Activated CD8-positive, alpha-beta memory T cell treated with anti-CD3 and anti-CD28 coated beads, Interleukin-2, amount 10 ng/mL, durations not matched to agents 7 days and 5 days (primary cell): Measurements from ENCODE around the gene BTBD6. TPM values are rescaled to one million over a fixed set of nuclear protein-coding genes. Genes with fewer than 3 reads are reported as not detected.

Source experiments
- ATAC-seq: fragments of 150-1000 bp; cut with Tn5 transposase; one replicate; pipeline ENCODE4 v1.10.0; 2021; ENCODE audit warnings: moderate library complexity
- CTCF ChIA-PET: fragments of 350-600 bp; sonication (Branson Sonifier 250); formaldehyde crosslinking; loops from one replicate; lab custom pipeline; 2021; ENCODE audit warnings: antibody characterized with exemption; lab: Charles Lee
- DNase-seq: peaks from one replicate; pipeline ENCODE4 v3.0.0-alpha.2; 2020
- H3K27ac Mint-ChIP-seq: one replicate; pipeline ENCODE4 v1.8.0; 2021; ENCODE audit warnings: mild to moderate bottlenecking, mixed read lengths
- H3K27me3 Mint-ChIP-seq: one replicate; pipeline ENCODE4 v1.8.0; 2021; ENCODE audit warnings: mixed read lengths
- H3K36me3 Mint-ChIP-seq: one replicate; pipeline ENCODE4 v1.8.0; 2021; ENCODE audit warnings: mild to moderate bottlenecking, mixed read lengths
- H3K4me1 Mint-ChIP-seq: one replicate; pipeline ENCODE4 v1.8.0; 2021; ENCODE audit warnings: mixed read lengths
- H3K4me3 Mint-ChIP-seq: one replicate; pipeline ENCODE4 v1.8.0; 2021; ENCODE audit warnings: mild to moderate bottlenecking, moderate library complexity, mixed read lengths
- H3K9me3 Mint-ChIP-seq: one replicate; pipeline ENCODE4 v1.8.0; 2022; ENCODE audit warnings: low read depth, mixed read lengths
- total RNA-seq, 2 experiments: library from RNA; stranded (reverse); gene quantifications; one replicate each; pipeline ENCODE4 v1.2.3, GENCODE V29; 2021

BTBD6 gene
- total RNA-seq, 2 experiments from 2014 or later = 47.1 to 49.0 TPM

DNA sequence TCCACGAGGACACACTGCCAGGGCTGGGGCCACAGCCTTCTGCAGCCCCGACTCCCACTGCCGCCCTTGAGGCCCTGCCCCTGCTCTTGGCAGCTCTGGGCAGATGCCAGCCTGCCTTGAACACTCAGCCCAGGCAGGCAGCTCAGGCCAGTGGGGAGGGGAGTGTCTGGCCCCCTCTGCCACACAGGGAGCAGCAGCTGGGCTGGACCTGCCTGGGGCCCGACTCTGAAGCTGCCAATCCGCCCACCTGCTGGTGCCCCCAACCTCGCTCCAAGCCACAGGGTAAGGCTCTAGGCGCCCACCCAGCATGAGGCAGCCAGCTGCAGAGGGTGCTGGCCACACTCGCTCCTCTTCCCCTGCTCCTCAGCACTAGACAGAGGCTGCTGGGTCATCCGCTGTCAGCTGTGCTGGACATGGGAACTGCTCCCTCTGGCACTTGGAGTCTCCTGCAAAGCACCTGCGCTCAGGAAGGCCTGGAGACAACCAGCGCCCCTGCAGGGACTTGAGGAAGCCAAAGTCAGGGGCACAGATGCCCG is 42.6 kb upstream of the BTBD6 start:
- CTCF ChIA-PET = interaction anchor here (2.2 to 2.7 kb wide), 2 partner anchors 115 to 146 kb away, joined by 8 to 9 read pairs; no protein-coding TSS in a partner anchor
- Mint-ChIP-seq H3K27me3 (no peaks in the 10 kb centered on the region), H3K9me3 (no peaks in the 10 kb centered on the region), H3K36me3 (no peaks in the 10 kb centered on the region), H3K4me1 (peaks cover 9% of the 10 kb centered on the region), H3K27ac (no peak overlapping the region), H3K4me3 (no peak overlapping the region)
- DNase-seq = no peak
- no peak for ATAC-seq

DNA sequence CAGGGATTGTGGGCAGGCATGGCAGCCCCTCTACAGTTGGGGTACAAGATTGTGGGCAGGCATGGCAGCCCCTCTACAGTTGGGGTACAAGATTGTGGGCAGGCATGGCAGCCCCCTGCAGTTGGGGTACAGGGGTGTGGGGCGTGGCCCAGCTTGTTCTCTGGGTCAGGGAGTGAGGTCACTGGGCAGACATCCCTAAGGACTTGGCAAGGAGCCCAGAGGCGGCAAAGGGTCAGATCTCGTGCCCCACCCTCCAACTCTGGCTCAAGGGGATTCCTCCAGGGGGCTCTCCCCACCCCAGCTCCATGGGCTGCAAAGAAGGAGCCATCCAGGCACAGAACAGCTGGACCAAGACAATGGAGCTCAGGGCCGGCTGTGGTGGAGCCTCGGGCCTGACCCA is 41.5 kb upstream of the BTBD6 start:
- Mint-ChIP-seq H3K4me3 (no peak overlapping the region), H3K27me3 (no peaks in the 10 kb centered on the region), H3K4me1 (peaks cover 5% of the 10 kb centered on the region), H3K9me3 (no peaks in the 10 kb centered on the region), H3K36me3 (no peaks in the 10 kb centered on the region), H3K27ac (no peak overlapping the region)
- DNase-seq (no peak), ATAC-seq (no peak)
- CTCF ChIA-PET = interaction anchor here (0.8 kb wide), 1 partner anchor 145 kb away, joined by 3 read pairs; no protein-coding TSS in a partner anchor

DNA sequence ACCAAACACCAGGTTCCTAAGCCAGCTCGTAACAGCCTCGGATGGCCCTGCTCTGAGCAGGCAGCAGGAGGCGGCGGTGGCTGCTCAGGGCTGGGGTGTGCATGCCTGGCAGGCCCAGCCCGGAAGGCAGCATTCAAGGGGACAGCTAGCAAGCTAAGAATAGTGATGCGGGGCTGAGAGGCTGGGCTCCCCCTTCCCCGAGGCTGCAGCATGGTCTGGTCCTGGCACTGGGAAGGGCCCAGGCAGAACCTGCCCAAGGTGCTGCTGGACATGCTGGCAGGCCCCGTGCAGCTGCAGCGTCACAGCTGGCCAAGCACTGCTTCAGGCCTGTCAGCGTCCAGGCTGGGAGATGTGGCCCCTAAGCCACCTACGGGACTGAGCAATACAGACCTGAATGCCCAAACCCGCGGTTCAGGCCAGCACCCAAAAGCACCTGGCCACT is 40.9 kb upstream of the BTBD6 start:
- CTCF ChIA-PET = interaction anchor here (0.8 kb wide), 1 partner anchor 145 kb away, joined by 3 read pairs; no protein-coding TSS in a partner anchor
- DNase-seq (no peak), ATAC-seq (no peak)
- Mint-ChIP-seq H3K27ac (no peak overlapping the region), H3K36me3 (no peaks in the 10 kb centered on the region), H3K4me1 (peaks cover 2% of the 10 kb centered on the region), H3K27me3 (no peaks in the 10 kb centered on the region), H3K9me3 (no peaks in the 10 kb centered on the region), H3K4me3 (no peak overlapping the region)

DNA sequence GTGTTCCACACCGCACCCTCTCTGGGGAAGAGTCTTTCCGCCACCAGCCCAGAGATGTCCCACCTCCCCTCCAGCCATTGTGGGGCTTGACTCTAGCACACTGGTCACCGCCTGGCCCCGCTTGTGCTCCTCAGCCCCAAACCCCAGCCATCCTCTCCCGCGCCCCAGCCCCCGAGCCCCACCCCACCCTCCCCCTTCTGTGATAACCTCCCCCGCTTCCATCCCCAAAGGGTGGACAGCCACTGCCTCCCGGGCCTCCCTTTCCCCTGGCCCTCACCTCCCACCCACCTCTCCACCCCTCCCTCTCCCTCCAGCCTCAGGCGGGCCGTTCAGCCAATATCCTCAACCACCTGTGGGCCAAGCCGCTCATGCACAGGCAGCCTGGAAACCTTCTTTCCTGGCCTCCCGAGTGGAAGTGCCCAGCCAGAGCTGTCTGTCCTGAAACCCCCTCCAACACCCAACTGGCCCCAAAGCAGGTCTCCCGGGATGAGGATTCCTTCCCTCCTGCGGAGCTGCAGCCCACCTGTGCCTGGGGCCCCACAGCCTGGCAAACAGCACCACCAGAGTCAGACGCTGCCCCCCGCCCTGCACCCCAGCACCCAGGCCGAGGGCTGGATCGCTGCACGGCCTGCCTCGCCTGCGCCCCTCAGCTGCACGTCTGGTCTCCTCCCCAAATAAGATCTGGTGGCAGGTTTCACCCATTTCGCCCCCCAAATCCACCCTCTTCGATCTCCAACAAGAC is 40.2 kb upstream of the BTBD6 start:
- CTCF ChIA-PET = no interaction called here
- Mint-ChIP-seq H3K4me1 (peaks cover 2% of the 10 kb centered on the region), H3K4me3 (no peak overlapping the region), H3K27ac (no peak overlapping the region), H3K27me3 (no peaks in the 10 kb centered on the region), H3K36me3 (no peaks in the 10 kb centered on the region), H3K9me3 (no peaks in the 10 kb centered on the region)
- no peak for ATAC-seq
- DNase-seq = no peak

DNA sequence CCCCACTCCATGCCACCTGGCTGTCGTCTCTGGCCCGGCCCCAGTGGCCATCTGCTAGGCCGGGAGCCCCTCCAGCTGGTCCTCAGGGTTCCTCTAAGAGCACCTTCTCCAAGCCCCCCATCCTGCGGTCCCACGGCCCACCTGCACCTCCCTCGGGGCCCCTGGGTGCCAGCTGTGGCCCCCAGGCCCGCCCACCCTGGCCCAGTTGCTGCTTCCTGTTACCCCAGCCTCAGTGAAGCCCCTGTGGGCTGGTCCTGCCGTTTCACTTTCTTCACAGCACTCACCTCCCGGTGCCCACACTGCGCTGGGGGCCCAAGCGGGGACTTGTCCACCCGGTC is 39.6 kb upstream of the BTBD6 start:
- H3K27ac Mint-ChIP-seq = no peak overlapping the region
- peaks cover 2% of the 10 kb centered on the region for H3K4me1 Mint-ChIP-seq
- CTCF ChIA-PET = no interaction called here
- no peaks in the 10 kb centered on the region for H3K27me3 Mint-ChIP-seq
- no peaks in the 10 kb centered on the region for H3K36me3 Mint-ChIP-seq
- ATAC-seq = no peak
- no peaks in the 10 kb centered on the region for H3K9me3 Mint-ChIP-seq
- no peak for DNase-seq
- H3K4me3 Mint-ChIP-seq = no peak overlapping the region

DNA sequence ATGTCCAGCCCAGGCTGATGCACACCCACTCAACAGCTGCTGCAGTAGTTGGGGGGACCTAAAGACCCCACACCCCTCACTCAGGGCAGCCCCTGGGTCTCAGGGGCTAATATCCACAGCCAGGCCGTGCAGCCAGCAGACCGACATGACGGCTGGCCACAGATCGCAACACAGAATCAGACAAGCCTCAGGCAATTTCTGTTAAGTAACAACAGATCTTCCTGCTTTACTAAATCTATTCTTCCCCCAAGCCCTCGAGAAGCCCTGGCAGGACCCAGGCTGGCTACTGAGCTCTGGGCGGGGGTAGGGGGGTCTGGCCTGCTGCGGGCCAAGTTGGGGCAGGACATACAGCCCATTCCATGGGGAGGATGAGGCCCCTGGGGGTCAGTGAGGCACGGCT is 39.2 kb upstream of the BTBD6 start:
- no peak for DNase-seq
- Mint-ChIP-seq H3K4me3 (no peak overlapping the region), H3K27ac (no peak overlapping the region), H3K9me3 (no peaks in the 10 kb centered on the region), H3K36me3 (no peaks in the 10 kb centered on the region), H3K27me3 (no peaks in the 10 kb centered on the region), H3K4me1 (peaks cover 2% of the 10 kb centered on the region)
- CTCF ChIA-PET = no interaction called here
- no peak for ATAC-seq

DNA sequence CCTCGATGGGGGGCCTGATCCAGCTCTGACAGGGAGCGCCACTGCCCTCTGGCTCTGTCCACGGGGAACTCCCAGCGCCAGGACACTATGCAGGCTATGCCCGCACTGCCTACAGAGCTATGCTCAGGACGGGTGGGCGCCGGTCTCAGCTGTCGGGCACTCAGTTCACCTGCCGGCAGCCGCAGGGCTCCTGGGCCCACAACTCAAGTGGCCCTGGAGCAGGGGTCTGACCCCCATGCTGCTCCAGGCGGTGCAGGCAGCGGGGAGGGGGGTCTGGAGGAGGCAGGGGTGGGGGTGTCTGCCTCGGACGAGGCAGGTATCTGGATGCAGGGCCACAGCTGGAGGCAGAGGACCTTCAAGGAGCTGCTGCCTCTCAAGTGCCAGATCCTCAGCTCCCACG is 38.7 kb upstream of the BTBD6 start:
- CTCF ChIA-PET = no interaction called here
- no peaks in the 10 kb centered on the region for H3K4me1 Mint-ChIP-seq
- no peaks in the 10 kb centered on the region for H3K9me3 Mint-ChIP-seq
- no peak overlapping the region for H3K27ac Mint-ChIP-seq
- no peaks in the 10 kb centered on the region for H3K36me3 Mint-ChIP-seq
- no peak for DNase-seq
- H3K27me3 Mint-ChIP-seq = no peaks in the 10 kb centered on the region
- no peak overlapping the region for H3K4me3 Mint-ChIP-seq
- no peak for ATAC-seq

DNA sequence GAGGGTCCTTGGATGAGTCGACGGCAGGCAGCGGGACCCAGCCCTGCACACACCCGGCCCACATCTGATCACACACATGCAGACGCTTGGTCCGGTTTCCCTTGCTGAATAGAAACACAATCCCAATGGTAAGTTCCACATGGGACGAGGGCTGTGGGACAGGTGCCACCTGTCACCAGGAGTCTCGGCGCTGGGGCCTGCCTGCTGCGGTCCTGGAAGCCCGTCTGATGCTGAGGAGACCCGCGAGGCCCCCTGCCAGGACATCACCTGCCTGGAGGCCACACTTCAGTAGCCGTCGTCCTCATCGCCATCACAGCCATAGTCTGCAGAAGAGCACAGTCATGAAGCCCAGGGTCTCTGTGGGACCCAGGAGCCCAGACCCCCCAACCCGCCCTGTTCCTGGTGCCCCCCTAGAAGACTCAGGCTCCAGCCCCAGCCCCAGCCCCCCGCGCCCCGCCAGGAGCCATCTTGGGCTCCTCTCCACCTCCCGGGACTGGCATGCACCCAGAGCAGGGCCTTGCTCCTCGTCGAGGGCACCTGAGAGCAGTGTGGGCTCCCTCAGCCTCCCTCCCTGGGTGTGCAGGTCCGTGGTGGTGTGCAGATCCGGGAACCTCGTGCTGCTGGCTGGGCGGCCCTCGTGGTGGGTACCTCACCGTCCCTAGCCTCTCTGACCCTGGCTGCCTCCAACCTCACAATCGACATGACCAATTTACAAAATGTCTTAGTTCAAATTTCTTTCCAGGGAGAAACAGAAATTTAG is 37.9 kb upstream of the BTBD6 start:
- Mint-ChIP-seq H3K9me3 (no peaks in the 10 kb centered on the region), H3K36me3 (no peaks in the 10 kb centered on the region), H3K27me3 (no peaks in the 10 kb centered on the region), H3K4me1 (no peaks in the 10 kb centered on the region), H3K4me3 (no peak overlapping the region), H3K27ac (no peak overlapping the region)
- DNase-seq (no peak), ATAC-seq (no peak)
- CTCF ChIA-PET = no interaction called here

DNA sequence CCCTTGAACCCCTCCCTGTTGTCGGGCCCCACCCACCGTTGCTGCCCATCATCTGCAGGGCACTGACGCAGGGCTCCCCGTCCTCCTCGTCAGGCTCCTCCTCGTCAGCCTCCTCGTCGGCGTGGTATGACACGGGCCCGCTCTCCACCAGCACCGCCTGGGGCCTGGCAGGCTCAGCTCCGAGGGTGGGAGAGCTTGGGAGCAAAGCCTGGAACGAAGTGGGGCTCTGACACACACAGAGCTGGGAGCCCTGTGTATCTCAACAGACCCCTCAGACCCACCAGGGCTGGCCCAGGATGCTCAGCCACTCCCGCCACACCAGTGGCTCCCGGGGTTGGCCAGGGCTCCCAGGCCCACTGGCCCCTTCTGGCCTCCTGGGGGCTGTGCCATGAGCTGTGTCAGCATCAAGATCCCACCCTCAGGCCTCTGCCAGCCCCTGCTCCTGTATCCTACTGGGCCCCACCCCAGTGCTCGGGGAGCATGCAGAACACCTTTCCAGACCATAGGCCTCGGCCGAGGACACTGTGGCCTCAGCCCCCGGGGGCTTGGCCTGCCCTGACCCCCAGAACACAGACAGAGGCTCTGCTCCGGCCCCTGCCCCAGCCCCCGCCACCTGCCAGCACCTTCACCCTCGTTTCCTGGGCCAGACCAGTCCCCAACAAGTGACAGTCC is 37.1 kb upstream of the BTBD6 start:
- ATAC-seq (no peak), DNase-seq (no peak)
- CTCF ChIA-PET = no interaction called here

DNA sequence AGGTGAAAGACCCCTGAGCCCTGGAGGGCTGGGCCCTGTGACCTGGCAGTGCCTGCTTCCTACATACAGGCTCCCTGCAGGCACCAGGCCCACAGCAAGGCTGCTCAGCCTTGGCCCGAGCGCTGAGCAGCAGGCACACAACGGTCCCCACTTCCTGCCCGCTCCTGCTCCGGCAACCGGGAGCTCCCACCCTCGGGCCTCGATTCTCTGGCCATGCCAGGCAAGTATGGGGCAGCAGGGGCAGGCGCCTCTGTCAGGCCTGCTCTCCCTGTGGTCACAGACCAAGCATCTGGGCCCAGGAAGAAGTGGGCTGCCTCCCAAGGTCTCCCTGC is 36.6 kb upstream of the BTBD6 start:
- no peaks in the 10 kb centered on the region for H3K9me3 Mint-ChIP-seq
- H3K4me3 Mint-ChIP-seq = no peak overlapping the region
- H3K27ac Mint-ChIP-seq = no peak overlapping the region
- CTCF ChIA-PET = no interaction called here
- ATAC-seq (no peak), DNase-seq (no peak)
- no peaks in the 10 kb centered on the region for H3K27me3 Mint-ChIP-seq
- no peaks in the 10 kb centered on the region for H3K4me1 Mint-ChIP-seq
- H3K36me3 Mint-ChIP-seq = no peaks in the 10 kb centered on the region

More for the DNA sequence above, 37.1 kb upstream of the BTBD6 start:
- Mint-ChIP-seq H3K27ac (no peak overlapping the region), H3K4me3 (no peak overlapping the region), H3K9me3 (no peaks in the 10 kb centered on the region), H3K36me3 (no peaks in the 10 kb centered on the region), H3K4me1 (no peaks in the 10 kb centered on the region), H3K27me3 (no peaks in the 10 kb centered on the region)

DNA sequence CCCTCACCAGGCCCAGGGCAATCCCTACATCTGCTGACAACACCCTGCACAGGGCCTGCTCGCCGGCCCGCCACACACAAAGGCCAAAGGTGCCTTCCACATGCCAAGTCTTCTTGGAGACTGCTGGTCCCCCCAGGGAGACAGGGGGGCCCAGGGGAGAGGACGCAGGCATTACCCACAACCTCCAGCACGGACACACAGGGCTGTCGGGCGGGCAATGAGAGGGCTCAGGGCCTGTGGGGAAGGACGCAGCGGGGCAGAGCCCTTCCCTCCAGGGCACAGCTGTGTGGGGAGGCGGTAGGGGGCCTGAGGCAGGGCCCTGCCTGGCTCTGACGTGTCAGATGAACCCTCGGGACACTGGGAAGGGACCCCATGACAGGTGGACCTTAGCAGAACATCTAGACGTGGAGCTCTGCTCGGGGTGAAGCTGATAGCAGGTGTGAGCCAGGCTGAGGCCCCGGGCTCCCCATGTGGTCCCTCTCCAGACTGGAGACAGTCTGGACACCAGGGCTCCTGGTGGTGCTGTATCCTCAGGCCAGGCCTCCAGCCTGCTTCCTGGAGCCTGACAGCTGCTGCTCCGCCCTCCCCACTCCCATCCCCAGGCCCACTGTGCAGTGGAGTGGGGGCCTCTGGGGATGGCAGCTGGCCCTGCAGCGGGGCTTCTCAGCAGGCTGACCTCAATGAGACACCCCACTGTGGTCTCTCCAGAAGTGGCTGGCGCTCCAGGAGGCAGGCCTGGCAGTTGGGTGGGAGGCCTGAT is 35.6 kb upstream of the BTBD6 start:
- CTCF ChIA-PET = no interaction called here
- no peak overlapping the region for H3K4me3 Mint-ChIP-seq

DNA sequence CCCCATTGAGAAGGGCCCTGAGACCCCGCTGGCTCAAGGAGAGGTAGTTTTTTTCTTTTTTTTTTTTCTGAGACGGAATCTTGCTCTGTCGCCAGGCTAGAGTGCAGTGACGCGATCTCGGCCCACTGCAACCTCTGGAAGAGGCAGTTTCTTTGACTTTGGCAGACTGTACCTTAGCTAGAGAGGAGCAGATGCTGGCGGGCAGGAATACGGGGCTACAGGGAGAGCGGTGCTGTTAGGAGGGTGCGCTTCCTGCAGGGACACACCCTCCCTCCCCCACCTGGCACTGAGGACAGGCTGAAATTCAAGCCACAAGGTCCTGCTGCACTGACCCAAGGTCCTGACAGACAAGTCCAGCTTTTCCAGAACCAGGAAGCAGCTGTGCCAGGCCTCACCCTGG is 35.0 kb upstream of the BTBD6 start:
- DNase-seq = no peak
- Mint-ChIP-seq H3K4me1 (no peaks in the 10 kb centered on the region), H3K27ac (no peak overlapping the region), H3K36me3 (peaks cover under 1% of the 10 kb centered on the region), H3K27me3 (no peaks in the 10 kb centered on the region), H3K9me3 (no peaks in the 10 kb centered on the region), H3K4me3 (no peak overlapping the region)
- CTCF ChIA-PET = interaction anchor here (1.5 kb wide), 1 partner anchor 12 kb away, joined by 4 read pairs; no protein-coding TSS in a partner anchor
- no peak for ATAC-seq

More for the DNA sequence above, 35.6 kb upstream of the BTBD6 start:
- Mint-ChIP-seq H3K9me3 (no peaks in the 10 kb centered on the region), H3K4me1 (no peaks in the 10 kb centered on the region), H3K36me3 (no peaks in the 10 kb centered on the region), H3K27me3 (no peaks in the 10 kb centered on the region), H3K27ac (no peak overlapping the region)
- DNase-seq (no peak), ATAC-seq (no peak)
